ENCODE data around the gene KCMF1. TPM values are rescaled to one million over a fixed set of nuclear protein-coding genes. Genes with fewer than 3 reads are reported as not detected.

Gene KCMF1
- total and polyA plus RNA-seq, 9 of the 15 experiments (the other 6 are each of a cell fraction or from before 2014, with no cell fraction given), result 6.8 to 88.2 (median 46.5) TPM

- no peak for TF ChIP-seq GTF3C2 (IDR thresholded peaks at IDR 0.05; ENCODE audit: borderline replicate concordance, extremely low read depth, insufficient read length)
- TF ChIP-seq ZFX (CRISPR knock-in tag; IDR thresholded peaks at IDR 0.05), result no peak
- no peak for TF ChIP-seq TCF7 (IDR thresholded peaks at IDR 0.05; ENCODE audit: borderline replicate concordance)
These were observed 12.6 kb upstream of the KCMF1 start (continued) for GRCh38 chr2:84958135-84959059.

GRCh38 chr2:84959095-84959565, 11.8 kb upstream of the KCMF1 start:
- ChIA-PET CTCF (ENCODE audit: low intra/inter-chr PET ratio) (no interaction called here), POLR2A (no interaction called here)
- H3K4me2 ChIP-seq (ENCODE audit: insufficient read depth, low read length), result no peak overlapping the region
- FAIRE-seq, result no peak
- 0 out of 3 replicates have a peak, but pooled peaks have one; percentile 13 for ATAC-seq
- 75% methylated on average over 10 of the region's 10 CpGs for WGBS (ENCODE audit: insufficient coverage, low coverage, missing lambda C conversion rate)
- H4K20me1 ChIP-seq (replicated peaks; ENCODE audit: control insufficient read depth, insufficient read depth, low read length), result no peaks in the 10 kb centered on the region
- no peak overlapping the region for H2AFZ ChIP-seq (ENCODE audit: low read depth, low read length)
- in situ Hi-C loops (cut with MboI) (no loop called here), intact Hi-C loops (cut with micrococcal nuclease) (no loop called here)
- H3K9me3 ChIP-seq (replicated peaks; ENCODE audit: control insufficient read depth, insufficient read depth, low read depth, low read length), result no peaks in the 10 kb centered on the region
- H3K27me3 ChIP-seq (ENCODE audit: control insufficient read depth in 2 of 2, insufficient read depth in 2 of 2, low read length in 2 of 2), result no peaks in the 10 kb centered on the region
- no peak for DNase-seq (ENCODE audit: extremely low read depth in 1 of 4, low spot score in 3 of 4)
- H3K79me2 ChIP-seq (ENCODE audit: control insufficient read depth, insufficient read depth, low read length), result no peaks in the 10 kb centered on the region
- peaks cover 8% of the 10 kb centered on the region; the same call in 2 of the 3 replicates for H3K36me3 ChIP-seq (ENCODE audit: control insufficient read depth, insufficient read depth, low read length)
- H3K9ac ChIP-seq (ENCODE audit: insufficient read depth in 1 of 2, low read depth in 2 of 2, low read length in 2 of 2), result no peak overlapping the region
- H3K27ac ChIP-seq (ENCODE audit: extremely low read depth, low read depth, low read length), result no peak overlapping the region
- H3K4me3 ChIP-seq, result no peak overlapping the region
- H3K4me1 ChIP-seq (replicated peaks in 1 of 2; ENCODE audit: control insufficient read depth in 2 of 2, insufficient read depth in 2 of 2, low read length in 2 of 2), result 0 out of 5 replicates have a peak, but pooled peaks cover 0 to 2% of the 10 kb centered on the region in 2 experiments
- no peaks in the 10 kb centered on the region for H3K9me1 ChIP-seq (ENCODE audit: control insufficient read depth, insufficient read depth, low read length)
- no TSS peak for BruUV-seq (replicated peaks)
- TF ChIP-seq SRF (CRISPR knock-in tag; IDR thresholded peaks at IDR 0.05) (no peak), FOSL1 (tag; conservative IDR thresholded peaks at IDR 0.05) (peak; percentile 47; the same call in 1 of the 2 replicates), SPI1 (IDR thresholded peaks at IDR 0.05; ENCODE audit: borderline replicate concordance, low read depth, low read length) (0 out of 2 replicates have a peak, but pooled peaks have one; percentile 49)
- TF ChIP-seq, protein P1, sequence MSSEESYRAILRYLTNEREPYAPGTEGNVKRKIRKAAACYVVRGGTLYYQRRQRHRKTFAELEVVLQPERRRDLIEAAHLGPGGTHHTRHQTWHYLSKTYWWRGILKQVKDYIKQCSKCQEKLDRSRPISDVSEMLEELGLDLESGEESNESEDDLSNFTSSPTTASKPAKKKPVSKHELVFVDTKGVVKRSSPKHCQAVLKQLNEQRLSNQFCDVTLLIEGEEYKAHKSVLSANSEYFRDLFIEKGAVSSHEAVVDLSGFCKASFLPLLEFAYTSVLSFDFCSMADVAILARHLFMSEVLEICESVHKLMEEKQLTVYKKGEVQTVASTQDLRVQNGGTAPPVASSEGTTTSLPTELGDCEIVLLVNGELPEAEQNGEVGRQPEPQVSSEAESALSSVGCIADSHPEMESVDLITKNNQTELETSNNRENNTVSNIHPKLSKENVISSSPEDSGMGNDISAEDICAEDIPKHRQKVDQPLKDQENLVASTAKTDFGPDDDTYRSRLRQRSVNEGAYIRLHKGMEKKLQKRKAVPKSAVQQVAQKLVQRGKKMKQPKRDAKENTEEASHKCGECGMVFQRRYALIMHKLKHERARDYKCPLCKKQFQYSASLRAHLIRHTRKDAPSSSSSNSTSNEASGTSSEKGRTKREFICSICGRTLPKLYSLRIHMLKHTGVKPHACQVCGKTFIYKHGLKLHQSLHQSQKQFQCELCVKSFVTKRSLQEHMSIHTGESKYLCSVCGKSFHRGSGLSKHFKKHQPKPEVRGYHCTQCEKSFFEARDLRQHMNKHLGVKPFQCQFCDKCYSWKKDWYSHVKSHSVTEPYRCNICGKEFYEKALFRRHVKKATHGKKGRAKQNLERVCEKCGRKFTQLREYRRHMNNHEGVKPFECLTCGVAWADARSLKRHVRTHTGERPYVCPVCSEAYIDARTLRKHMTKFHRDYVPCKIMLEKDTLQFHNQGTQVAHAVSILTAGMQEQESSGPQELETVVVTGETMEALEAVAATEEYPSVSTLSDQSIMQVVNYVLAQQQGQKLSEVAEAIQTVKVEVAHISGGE (CRISPR knock-in tag; IDR thresholded peaks at IDR 0.05), result no peak
- TF ChIP-seq, protein P2, sequence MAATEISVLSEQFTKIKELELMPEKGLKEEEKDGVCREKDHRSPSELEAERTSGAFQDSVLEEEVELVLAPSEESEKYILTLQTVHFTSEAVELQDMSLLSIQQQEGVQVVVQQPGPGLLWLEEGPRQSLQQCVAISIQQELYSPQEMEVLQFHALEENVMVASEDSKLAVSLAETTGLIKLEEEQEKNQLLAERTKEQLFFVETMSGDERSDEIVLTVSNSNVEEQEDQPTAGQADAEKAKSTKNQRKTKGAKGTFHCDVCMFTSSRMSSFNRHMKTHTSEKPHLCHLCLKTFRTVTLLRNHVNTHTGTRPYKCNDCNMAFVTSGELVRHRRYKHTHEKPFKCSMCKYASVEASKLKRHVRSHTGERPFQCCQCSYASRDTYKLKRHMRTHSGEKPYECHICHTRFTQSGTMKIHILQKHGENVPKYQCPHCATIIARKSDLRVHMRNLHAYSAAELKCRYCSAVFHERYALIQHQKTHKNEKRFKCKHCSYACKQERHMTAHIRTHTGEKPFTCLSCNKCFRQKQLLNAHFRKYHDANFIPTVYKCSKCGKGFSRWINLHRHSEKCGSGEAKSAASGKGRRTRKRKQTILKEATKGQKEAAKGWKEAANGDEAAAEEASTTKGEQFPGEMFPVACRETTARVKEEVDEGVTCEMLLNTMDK (IDR thresholded peaks at IDR 0.05; ENCODE audit: borderline replicate concordance, insufficient read depth, low read depth, low read length, poor library complexity, severe bottlenecking), result no peak

Measured in K562 (cell line).